Skin epidermis (tissue), 12 donors: ENCODE results near the gene UBE2V1.
A peak's percentile ranks its signal among the peaks of the same experiment; 100 is the strongest.
"Not testable (repeated sequence)": the region's sequence is repeated elsewhere in the genome, so short reads cannot be mapped to it uniquely, and the experiment has no call there.

Experiments
- H3K27ac ChIP-seq, 21 experiments: fragments of 200-600 bp; sonication (generic) in 11 of 21; one replicate each; pipeline ENCODE4 v1.5.0; 2020; ENCODE audit warnings: mild to moderate bottlenecking in 3 of 21, inconsistent platforms in 2 of 21, moderate library complexity in 2 of 21
- H3K4me3 ChIP-seq, 7 experiments: fragments of 200-600 bp; sonication (generic) in 2 of 7; one replicate each; pipeline ENCODE4 v1.5.0; 2020; ENCODE audit warnings: inconsistent platforms in 2 of 7, mild to moderate bottlenecking in 2 of 7, moderate library complexity in 1 of 7

UBE2V1 gene

DNA sequence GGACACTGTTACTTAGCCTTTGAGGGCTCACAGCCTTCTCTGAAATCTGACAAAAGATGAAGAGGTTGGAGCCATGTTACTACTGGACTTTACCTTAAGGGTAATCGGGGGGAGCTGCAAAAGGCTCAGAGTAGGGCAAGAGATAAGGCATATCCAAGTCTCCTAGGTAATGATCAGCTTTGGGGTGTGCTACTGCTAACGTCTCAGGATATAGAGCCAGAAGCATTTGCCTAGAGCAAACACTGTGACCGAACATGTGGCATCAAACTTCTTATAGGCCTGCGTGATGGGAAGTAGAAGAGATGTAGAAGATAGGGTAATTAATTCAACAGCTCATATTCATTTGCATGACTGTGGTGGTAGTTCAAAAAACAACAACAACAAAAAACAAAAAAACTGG, 11.1 kb downstream of the UBE2V1 start:
- H3K4me3 ChIP-seq, result no peak overlapping the region
- no peak overlapping the region for H3K27ac ChIP-seq

DNA sequence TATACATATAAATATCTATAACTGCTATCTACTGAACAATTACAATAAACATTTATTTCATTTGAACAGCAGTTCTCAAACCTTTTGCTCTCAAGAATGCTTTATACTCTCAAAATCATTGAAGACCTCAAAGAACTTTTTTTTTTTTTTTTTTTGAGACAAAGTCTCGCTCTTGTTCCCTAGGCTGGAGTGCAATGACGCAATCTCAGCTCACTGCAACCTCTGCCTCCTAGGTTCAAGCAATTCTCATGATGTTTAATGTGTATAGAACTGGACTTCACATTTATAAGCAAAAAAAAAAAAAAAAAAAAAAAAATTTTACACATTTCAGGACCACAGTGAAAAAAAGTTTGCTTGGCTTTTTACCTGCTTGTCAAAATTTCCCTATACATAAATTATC, 11.7 kb downstream of the UBE2V1 start:
- H3K4me3 ChIP-seq, result no peak overlapping the region

DNA sequence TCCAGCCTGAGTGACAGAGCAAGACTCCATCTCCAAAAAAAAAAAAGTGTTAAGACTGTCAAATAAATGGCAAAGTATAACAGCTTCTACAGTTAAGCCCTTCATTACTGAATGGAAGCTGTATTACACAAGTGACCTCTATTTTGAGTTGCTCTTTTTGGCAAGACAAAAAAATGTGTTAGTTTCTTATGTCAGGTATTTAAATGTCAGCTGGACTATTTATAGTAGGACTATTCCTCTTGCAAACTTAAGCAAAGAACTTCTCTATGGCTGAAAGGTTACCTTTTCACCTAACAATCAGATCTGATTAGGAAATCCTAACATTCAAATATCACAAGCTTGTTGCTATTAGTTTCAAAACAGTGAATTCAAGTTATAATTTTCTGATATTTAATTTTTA, 12.4 kb downstream of the UBE2V1 start:
- peak overlapping the region in 1 of 21 experiments; percentile 17 for H3K27ac ChIP-seq
- no peak overlapping the region for H3K4me3 ChIP-seq

More for the DNA sequence above, 11.7 kb downstream of the UBE2V1 start:
- no peak overlapping the region for H3K27ac ChIP-seq

DNA sequence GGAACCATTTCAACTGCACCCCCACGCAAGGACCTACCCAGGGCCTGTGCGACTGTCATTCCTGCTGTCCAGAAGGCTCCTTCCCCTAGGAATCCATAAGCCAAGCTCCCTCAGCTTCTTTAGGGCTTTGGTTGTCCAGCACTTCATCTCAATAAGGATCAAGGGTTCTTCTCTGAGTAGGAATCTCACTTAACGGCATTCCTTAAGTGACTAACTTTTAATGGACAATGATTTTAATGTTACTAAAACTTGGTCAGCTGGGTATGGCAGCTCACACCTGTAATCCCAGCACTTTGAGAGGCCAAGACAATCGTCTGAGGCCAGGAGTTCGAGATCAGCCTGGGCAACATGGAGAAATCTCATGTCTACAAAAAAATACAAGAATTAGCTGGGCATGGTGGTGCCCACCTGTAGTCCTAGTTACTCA, 13.4 kb downstream of the UBE2V1 start:
- H3K27ac ChIP-seq, result peak overlapping the region in 3 of 21 experiments; percentile 4 to 58 (median 30)
- H3K4me3 ChIP-seq, result no peak overlapping the region

DNA sequence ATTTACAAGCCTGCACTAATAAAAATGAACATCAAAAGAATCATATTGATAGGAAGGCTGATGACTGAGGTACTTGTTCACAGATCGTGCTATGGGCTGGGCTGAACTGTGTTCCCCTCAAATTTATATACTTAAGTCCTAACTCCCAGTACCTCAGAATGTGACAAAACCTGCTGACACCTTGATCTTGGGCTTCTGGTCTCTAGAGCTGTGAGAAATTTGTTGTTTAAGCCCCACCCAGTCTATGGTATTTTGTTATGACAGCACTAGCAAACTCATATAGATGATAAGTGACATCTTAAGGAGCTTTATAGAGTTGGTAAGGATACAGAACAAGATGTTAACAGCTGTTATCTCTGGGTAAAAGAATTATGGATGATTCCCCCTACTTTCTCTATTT, 13.8 kb downstream of the UBE2V1 start:
- Histone ChIP-seq H3K4me3 (no peak overlapping the region), H3K27ac (peak overlapping the region in 3 of 21 experiments; percentile 4 to 58 (median 30))

DNA sequence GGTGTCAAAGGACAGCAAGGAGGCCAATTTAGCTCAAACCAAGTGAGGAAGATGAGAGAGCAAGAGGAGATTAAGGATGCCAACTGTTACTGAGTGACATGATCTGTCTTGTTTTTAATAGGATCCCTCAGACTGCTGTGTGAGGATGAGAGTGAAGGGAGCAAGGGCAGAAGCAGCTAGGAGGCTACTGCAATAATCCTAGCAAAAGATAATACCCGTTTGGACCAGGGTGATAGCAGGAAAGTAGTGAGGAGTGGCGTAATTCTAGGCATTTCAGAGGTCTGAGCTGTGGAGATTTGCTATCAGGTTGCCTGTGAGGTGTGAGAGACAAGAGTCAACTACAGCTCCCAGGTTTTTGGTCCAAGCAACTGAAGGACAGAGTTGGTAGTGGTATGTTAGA, 14.7 kb downstream of the UBE2V1 start:
- H3K4me3 ChIP-seq, result no peak overlapping the region
- H3K27ac ChIP-seq, result no peak overlapping the region

DNA sequence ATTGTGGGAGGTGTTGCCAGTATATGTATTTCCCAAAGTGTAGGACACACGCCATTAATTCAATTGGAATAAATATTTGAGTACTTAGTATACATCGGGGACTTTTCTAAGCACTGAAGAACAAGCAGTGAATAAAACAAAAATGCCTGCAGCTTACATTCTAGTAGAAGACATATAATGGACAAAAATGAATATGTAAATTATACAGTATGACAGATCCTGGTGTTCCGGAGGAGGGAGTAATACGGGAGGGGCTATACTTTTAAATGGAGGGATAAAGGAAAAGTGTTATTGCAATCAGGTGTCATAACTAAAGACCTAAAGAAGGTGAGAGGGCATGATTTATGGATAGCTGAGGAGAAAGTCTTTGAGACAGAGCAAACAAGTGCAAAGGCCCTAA, 15.1 kb downstream of the UBE2V1 start:
- Histone ChIP-seq H3K4me3 (no peak overlapping the region), H3K27ac (no peak overlapping the region)

DNA sequence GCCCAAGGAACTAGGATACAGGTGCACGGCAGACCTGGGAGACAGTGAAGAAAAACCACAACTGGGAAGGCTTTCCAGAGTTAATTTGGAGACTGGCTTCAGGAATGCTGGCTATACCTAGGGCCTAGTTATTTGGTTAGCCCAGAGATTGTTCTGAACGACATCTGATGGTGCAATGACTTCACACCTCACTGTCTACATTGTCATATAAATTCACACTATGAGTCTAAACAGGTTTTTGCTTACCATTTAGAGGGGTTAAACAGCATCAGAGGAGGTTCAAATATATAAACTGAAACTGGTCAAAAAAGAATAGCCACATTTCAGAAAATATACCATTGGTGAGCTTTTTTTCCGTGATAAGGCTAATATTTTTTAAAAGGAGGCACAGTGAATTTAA, 16.7 kb downstream of the UBE2V1 start:
- H3K4me3 ChIP-seq, result no peak overlapping the region
- peak overlapping the region in 11 of 21 experiments; percentile 8 to 40 (median 26) for H3K27ac ChIP-seq

DNA sequence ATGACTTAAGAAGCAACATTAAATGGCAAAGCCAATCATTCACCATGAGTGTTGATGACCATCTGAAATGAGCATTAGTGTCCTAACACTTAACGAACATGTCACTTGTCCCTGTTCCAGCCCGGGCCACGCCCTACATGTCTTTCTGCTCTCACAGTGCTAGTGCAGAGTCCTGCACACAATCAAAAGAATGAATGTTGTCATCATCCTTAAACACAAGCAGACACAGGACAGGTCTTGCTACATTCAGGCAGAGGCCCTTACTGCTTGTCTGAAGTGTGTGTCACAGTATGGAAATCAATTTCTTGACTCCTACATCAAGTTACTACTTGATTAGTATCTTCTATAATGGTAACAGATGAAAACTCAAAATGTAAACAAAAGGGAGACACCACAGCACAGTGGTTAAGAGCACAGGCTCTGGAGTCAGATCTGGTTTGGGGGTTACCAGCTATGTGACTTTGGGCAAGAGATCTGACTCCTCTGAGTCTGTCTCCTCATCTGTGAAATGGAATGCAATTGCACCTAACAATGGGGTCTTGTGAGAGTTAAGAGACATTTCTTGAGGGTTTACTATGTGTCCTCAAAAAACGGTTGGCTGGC, 17.4 kb downstream of the UBE2V1 start:
- H3K4me3 ChIP-seq, result no peak overlapping the region
- peak overlapping the region in 10 of 21 experiments; percentile 8 to 40 (median 28) for H3K27ac ChIP-seq

DNA sequence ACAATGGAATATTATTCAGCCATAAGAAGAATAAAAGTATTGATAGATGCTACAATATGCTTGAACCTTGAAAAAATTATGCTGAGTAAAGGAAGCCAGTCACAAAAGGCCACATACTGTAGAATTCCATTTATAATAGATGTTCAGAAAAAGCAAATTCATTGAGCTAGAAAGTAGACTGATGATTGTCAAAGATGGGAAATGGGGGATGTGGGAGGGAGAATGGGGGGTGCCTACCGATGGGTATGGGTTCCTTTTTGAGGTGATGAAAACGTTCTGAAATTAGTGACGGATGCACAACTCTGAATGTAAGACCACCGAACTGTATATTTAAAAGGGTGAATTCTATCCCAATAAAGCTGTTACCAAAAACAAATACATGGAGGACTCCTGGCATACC, 18.4 kb downstream of the UBE2V1 start:
- Histone ChIP-seq H3K27ac (peak overlapping the region in 1 of 21 experiments; percentile 29), H3K4me3 (no peak overlapping the region)

DNA sequence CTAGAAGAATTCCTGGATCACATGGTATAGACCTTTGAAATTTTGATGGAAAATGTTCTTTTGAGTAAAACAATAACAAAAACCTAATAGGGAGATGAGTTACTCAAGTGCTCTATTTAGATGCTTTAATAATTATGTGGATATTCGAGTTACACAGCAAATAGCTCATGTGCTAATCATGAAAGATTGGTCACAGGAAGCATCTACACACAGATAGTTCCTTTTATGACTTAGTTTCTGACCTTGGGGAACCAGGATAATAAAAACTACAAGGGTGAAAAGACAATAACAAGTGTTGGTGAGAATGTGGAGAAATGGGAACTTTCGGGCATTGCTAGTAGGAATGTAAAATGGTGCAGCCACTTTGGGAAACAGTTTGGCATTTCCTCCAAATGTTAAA, 19.7 kb downstream of the UBE2V1 start:
- Histone ChIP-seq H3K27ac (peak overlapping the region in 1 of 21 experiments; percentile 3), H3K4me3 (no peak overlapping the region)

DNA sequence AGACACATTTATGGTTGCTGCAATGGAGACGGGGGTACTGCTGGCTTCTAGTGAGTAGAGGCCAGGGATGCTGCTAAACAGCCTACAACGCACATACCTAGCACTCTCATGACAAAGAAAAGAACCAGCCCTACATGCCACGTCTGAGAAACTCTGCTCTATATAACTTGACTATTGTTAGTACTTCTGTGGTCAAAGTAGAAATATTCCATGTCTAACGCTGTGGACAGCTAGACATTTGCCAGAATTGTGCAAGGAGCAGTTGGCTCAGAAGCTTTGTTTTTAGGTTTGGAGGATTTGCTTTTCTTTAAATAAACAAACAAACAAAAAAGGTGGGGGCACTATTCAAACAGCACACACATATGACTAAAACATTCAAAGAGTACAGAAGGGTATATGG, 20.5 kb downstream of the UBE2V1 start:
- no peak overlapping the region for H3K4me3 ChIP-seq
- H3K27ac ChIP-seq, result peak overlapping the region in 2 of 21 experiments; percentile 3 to 5

DNA sequence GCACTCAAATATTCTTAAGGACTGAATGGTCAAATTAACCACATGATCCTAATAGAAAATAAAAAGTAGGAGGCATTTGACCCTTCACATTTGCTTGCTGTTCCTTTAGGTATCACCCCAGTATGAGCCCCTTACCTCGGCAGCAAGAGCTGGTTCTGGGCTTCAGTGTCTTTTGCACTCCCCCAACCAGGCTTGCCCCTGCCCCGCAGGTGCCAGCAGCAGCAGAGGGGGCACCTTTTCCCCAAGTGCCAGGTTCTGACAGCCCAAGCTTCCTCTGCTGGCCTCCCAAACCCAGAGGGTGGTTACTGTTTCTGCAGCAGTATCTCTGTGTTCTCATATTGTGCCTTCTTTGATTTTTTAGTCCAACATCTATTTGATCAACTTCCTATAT, 23.2 kb downstream of the UBE2V1 start:
- H3K27ac ChIP-seq, result no peak overlapping the region
- H3K4me3 ChIP-seq, result no peak overlapping the region

DNA sequence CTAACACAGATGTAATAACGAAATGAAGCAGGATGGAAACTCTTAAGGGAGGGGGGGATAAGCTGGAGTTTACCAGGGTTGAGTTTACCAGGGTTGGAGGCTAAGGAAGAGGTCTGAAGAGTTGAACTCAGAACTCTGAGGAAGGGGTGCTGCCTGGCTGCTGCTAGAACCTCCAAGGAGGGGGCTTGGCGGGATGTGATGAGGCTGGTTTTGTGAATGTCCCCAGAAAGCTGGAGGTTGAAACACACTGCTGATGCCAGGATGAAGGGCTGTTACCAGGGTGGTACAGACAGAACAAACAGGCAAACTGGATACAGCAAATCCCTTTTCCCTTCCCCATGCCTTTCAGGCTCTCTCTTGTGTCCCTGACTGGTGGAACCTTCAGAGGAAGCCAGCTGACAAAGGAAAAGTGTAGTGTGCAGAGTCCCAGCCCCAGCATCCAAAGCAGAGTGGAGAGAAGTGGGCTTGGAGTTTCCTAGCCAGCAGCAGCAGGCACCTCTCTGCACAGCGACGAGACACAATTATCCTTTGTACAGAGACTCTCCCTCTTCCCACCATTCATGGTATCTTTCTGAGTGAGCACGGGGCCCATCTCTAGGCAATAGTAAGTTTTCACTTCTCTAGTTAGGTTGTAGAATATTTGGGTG, 23.7 kb downstream of the UBE2V1 start:
- H3K27ac ChIP-seq, result no peak overlapping the region

DNA sequence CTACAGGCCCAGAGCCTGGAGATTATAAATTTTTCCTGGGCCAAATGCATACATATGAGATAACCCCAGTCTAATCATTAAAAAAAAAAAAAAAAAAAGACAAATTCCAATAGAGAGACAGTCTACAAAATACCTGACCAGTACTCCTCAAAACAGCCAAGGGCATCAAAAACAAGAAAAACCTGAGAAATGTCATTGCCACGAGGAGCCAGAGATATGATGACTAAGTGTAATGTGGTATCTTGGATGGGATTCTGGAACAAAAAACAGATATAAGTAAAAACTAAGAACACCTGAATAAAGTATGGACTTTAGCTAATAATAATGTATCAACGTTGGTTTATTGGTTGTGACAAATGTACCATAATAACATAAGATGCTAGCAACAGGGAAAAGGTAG, 24.9 kb downstream of the UBE2V1 start:
- Histone ChIP-seq H3K27ac (no peak overlapping the region), H3K4me3 (no peak overlapping the region)

More for the DNA sequence above, 23.7 kb downstream of the UBE2V1 start:
- no peak overlapping the region for H3K4me3 ChIP-seq

DNA sequence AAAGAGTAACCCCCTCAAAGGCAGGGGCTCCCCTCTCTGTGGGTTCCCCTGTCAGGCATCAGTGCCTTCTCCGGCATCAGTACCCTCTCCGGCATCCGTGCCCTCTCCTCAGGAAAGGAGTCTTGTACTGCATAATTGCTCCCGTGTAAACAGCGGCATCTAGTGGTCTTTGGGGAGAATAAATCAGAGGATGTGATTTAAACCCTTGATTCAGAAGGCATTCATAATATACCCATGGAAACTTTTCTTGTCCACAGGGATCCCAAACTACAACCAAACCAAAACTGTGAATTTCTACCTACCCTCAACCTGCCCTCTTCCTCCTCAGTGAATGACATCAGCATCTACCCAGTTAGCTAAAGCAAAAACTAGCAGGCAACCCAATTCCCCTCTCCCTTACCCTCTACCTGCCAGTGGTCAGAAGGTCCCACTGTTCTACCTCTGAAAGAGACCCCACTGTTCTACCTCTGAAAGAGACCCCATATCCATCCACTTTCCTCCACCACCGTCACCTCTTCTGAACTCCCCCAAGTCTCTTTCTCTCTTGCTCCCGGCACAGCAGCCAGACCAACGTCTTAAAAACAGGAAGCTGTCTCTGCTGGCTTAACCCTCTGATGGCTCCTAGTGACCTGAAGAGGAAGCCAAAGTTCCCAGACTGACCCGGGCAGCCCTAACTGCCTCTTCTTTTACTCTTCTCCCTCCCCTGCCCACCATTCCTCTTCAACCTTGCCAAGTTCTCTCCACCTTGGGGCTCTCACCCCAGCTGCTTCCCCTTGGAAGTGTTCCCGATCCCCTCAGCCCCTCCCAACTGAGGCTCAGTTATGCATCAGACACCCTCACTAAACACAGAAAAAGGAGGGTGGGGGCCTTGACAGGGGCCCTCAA, 27.2 kb downstream of the UBE2V1 start:
- H3K4me3 ChIP-seq, result peak overlapping the region in 1 of 7 experiments; percentile 8
- H3K27ac ChIP-seq, result peak overlapping the region in 15 of 21 experiments; percentile 6 to 78 (median 55)

DNA sequence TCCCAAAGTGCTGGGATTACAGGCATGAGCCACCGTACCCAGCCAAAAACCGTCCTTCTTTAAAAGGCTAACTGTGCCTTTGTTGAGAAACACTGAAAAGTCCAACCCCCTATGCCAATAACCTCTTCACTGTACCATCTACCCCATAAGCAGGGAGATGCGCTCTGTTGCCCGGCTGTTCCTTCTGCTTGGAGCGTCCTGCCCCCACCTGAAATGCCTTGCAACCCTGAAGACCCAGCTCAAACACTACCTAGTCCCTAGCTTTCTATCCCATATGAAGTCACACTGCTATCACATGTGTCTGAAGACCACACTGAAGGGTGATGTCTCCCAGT, 27.8 kb downstream of the UBE2V1 start:
- Histone ChIP-seq H3K27ac (peak overlapping the region in 2 of 21 experiments; percentile 25 to 57), H3K4me3 (no peak overlapping the region)

DNA sequence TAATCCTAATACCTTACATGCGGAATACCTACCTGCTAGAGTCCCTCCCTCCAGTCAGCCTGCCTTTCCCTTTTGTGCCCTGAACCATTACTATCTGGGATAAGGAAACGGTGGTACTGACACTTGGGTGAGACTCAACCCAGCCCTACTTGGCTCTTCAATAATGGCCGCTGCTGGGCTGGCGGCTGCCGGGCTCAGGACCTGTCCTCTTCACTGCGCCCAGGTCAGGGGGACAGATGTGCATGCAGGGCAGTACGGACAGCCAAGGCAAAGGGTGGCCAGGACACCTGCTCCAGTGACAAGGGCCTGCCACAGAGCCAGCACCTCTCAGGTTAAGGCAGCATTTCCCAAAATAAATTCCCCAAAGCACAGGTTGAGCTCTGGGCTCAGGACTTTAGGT, 29.9 kb downstream of the UBE2V1 start:
- Histone ChIP-seq H3K27ac (no peak overlapping the region), H3K4me3 (no peak overlapping the region)

DNA sequence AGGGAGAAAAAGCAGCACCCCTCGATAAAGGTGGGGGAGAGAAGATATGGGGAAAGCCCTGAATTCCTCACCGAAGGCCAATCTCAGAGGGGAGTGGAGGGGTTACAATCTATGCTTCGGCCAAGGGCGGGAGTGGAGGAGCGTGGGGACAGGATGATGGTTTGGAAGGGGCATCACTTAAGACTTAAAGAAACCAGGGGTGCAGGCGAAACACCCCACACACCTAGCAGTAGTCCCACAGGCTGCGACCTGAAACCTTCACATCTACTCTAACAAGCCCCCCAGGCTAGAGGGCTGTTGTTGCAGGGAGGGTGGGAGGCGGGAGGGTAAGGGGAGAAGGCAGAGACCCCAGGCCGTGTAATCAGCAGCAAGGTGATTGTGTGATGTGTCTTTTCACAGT, 30.9 kb downstream of the UBE2V1 start:
- H3K4me3 ChIP-seq, H3K27ac ChIP-seq: not testable (repeated sequence)

DNA sequence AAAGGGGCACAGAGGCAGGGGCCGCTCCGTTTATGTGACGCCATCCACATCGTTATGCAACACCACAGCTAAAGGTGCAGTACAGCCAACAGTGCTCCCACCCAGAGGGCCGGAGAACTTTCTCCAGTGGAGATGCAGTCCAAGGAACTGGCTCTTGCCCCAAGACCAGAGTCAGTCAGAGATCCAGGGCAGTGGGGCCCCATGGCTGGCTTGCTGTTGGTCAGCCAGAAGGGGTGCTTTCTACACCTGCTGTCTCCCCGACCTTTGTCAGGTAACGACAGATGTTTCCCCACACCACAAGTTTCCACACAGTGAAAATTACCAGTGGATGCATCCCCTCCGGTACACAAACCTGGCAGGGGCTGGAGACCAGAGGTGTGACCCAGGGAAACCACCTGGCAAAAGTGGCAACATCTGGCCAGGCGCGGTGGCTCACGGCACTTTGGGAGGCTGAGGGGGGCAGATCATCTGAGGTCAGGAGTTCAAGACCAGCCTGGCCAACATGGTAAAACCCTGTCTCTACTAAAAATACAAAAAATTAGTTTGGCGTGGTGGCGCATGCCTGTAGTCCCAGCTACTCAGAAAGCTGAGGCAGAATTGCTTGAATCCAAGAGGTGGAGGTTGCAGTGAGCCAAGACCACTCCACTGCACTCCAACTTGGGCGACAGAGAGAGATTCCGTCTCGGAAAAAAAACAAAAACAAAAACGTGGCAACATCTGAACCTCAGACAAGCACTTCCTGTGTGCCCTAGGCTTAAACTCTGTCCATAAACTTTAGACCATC, 34.9 kb downstream of the UBE2V1 start:
- no peak overlapping the region for H3K4me3 ChIP-seq
- H3K27ac ChIP-seq, result no peak overlapping the region
